ENCODE data around the gene MPZL3.

GRCh38 chr11:118240999-118241763 lies 11.0 kb downstream of the MPZL3 start:
- TF ChIP-seq, protein P1, sequence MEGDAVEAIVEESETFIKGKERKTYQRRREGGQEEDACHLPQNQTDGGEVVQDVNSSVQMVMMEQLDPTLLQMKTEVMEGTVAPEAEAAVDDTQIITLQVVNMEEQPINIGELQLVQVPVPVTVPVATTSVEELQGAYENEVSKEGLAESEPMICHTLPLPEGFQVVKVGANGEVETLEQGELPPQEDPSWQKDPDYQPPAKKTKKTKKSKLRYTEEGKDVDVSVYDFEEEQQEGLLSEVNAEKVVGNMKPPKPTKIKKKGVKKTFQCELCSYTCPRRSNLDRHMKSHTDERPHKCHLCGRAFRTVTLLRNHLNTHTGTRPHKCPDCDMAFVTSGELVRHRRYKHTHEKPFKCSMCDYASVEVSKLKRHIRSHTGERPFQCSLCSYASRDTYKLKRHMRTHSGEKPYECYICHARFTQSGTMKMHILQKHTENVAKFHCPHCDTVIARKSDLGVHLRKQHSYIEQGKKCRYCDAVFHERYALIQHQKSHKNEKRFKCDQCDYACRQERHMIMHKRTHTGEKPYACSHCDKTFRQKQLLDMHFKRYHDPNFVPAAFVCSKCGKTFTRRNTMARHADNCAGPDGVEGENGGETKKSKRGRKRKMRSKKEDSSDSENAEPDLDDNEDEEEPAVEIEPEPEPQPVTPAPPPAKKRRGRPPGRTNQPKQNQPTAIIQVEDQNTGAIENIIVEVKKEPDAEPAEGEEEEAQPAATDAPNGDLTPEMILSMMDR (IDR thresholded peaks at IDR 0.05): no peak
- TF ChIP-seq POLR2A (IDR thresholded peaks at IDR 0.05) (no peak), EP300 (IDR thresholded peaks at IDR 0.05) (no peak)
